HL-60 (cell line): ENCODE measurements around the gene TRAP1.

ENCODE experiments used
- POLR2AphosphoS5 ChIP-seq: IDR thresholded peaks from 2 replicates; pipeline ENCODE4 v1.6.1; 2012; ENCODE audit warnings: low read depth
- TF ChIP-seq, protein P1 (sequence below): IDR thresholded peaks from one replicate; pipeline ENCODE4 v1.5.1; 2011; ENCODE audit warnings: low read length, control low read depth, inconsistent platforms; ENCODE audit not compliant: insufficient read depth

DNA sequence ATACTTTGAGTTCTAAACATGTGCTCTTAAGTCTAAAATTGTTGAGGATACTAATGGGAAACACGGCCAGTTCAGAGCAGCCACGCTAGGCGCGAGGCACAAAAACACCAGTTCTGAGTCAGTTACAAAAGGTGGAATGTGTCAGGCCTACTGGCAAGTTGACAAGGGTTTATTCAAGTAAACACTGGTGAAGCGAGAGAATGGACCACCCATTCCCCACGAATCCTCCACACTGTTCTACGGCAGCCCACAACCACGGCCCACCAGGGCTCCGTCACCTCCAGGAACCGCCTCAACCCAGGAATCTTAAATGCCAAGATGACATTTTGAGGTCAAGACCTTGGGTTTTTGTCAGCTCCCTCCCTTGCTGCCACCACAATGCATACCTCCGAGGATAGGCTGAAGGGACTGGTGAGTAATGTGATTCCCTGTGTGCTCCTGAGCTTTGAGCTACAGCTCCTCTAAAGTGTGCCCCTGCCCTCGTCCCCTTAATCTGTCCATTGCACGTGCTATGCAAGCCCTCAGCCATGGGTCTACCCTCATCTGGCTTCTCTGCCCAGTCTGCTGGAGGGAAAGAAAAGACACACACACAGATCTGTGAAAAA lies 28.5 kb upstream of the TRAP1 start:
- TF ChIP-seq, protein P1, sequence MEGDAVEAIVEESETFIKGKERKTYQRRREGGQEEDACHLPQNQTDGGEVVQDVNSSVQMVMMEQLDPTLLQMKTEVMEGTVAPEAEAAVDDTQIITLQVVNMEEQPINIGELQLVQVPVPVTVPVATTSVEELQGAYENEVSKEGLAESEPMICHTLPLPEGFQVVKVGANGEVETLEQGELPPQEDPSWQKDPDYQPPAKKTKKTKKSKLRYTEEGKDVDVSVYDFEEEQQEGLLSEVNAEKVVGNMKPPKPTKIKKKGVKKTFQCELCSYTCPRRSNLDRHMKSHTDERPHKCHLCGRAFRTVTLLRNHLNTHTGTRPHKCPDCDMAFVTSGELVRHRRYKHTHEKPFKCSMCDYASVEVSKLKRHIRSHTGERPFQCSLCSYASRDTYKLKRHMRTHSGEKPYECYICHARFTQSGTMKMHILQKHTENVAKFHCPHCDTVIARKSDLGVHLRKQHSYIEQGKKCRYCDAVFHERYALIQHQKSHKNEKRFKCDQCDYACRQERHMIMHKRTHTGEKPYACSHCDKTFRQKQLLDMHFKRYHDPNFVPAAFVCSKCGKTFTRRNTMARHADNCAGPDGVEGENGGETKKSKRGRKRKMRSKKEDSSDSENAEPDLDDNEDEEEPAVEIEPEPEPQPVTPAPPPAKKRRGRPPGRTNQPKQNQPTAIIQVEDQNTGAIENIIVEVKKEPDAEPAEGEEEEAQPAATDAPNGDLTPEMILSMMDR = no peak
- no peak for TF ChIP-seq POLR2AphosphoS5
